HCT116 (cell line): ENCODE results near the gene CCDC63. TPM values are rescaled to one million over a fixed set of nuclear protein-coding genes. Genes with fewer than 3 reads are reported as not detected.

Source experiments
- ATAC-seq: fragments of 200-7000 bp; cut with Tn5 transposase; 2 replicates; pipeline ENCODE4 v1.9.1; 2020; ENCODE audit warnings: mild to moderate bottlenecking, moderate library complexity
- BruUV-seq: library from RNA; stranded (reverse); fragments of 400-500 nt; replicated peaks from 2 replicates; lab custom pipeline; 2021; lab: Mats Ljungman, UMichigan
- CTCF ChIA-PET: fragments of 300-600 bp; sonication (Branson Sonifier 250); formaldehyde crosslinking; loops from one replicate; lab custom pipeline; 2021; ENCODE audit warnings: antibody characterized with exemption; lab: Charles Lee
- POLR2A ChIA-PET: fragments of 300-600, 350-600 bp; sonication (Branson Sonifier 250); formaldehyde crosslinking; loops from one replicate; lab custom pipeline; 2021; ENCODE audit warnings: antibody characterized with exemption; lab: Charles Lee
- RAD21 ChIA-PET, 2 experiments: fragments of 300-600 bp; sonication (Branson Sonifier 250); formaldehyde crosslinking; loops; one replicate each; lab custom pipeline; 2023; ENCODE audit warnings: low total read pairs in 2 of 2; ENCODE audit not compliant: uncharacterized antibody in 2 of 2, unreplicated experiment in 2 of 2, low non-redundant PET in 1 of 2; lab: Charles Lee
- DNase-seq: peaks from one replicate; pipeline ENCODE4 v3.0.0-alpha.2; 2010; ENCODE audit warnings: low read depth, low spot score
- H2AFZ ChIP-seq: fragments of 200-600 bp; shearing (Covaris generic), sonication (generic); 2 replicates; pipeline ENCODE4 v1.6.1; 2017; ENCODE audit warnings: low read depth, mixed run types, mixed read lengths, antibody characterized with exemption, low read length; ENCODE audit not compliant: poor library complexity, severe bottlenecking
- H3K27ac ChIP-seq: 2 replicates; pipeline ENCODE4 v1.5.1; 2012; ENCODE audit warnings: low read depth, low read length
- H3K27me3 ChIP-seq: fragments of 200-600 bp; sonication (generic); 2 replicates; pipeline ENCODE4 v1.6.1; 2016; ENCODE audit warnings: mixed run types, low read length, mixed read lengths; ENCODE audit not compliant: insufficient read depth
- H3K36me3 ChIP-seq, 2 experiments: fragments of 200-500 bp in 1 of 2; fragments of 200-600 bp in 1 of 2; sonication (Bioruptor generic) in 1 of 2; sonication (generic) in 1 of 2; 2 replicates each; pipeline versions ENCODE4 v1.5.1 to v1.6.1; 2014 to 2016; ENCODE audit warnings: low read length in 2 of 2, inconsistent platforms in 1 of 2, mixed read lengths in 1 of 2, mixed run types in 1 of 2; ENCODE audit not compliant: insufficient read depth in 2 of 2, control insufficient read depth in 1 of 2
- H3K4me1 ChIP-seq, 2 experiments: fragments of 200-600 bp in 1 of 2; sonication (generic) in 1 of 2; 2 replicates each; pipeline versions ENCODE4 v1.5.1 to v1.6.1; 2012 to 2017; ENCODE audit warnings: low read length in 2 of 2, inconsistent platforms in 1 of 2, mild to moderate bottlenecking in 1 of 2, mixed read lengths in 1 of 2, mixed run types in 1 of 2, moderate library complexity in 1 of 2; ENCODE audit not compliant: insufficient read depth in 2 of 2, control insufficient read depth in 1 of 2
- H3K4me2 ChIP-seq: fragments of 200-600 bp; sonication (generic); 2 replicates; pipeline ENCODE4 v1.6.1; 2017; ENCODE audit warnings: mixed run types, low read length, mixed read lengths
- H3K4me3 ChIP-seq, 2 experiments: fragments of 200-600 bp in 1 of 2; sonication (generic) in 1 of 2; replicated peaks in 1 of 2; 2 replicates each; pipeline ENCODE4 v1.5.1; 2011 to 2016; ENCODE audit warnings: low read length in 2 of 2, control low read depth in 1 of 2, low read depth in 1 of 2, mild to moderate bottlenecking in 1 of 2, mixed read lengths in 1 of 2, mixed run types in 1 of 2
- H3K79me2 ChIP-seq: fragments of 200-600 bp; sonication (generic); 2 replicates; pipeline ENCODE4 v1.6.1; 2017; ENCODE audit warnings: mild to moderate bottlenecking, mixed run types, low read length, moderate library complexity, mixed read lengths; ENCODE audit not compliant: insufficient read depth
- H3K9ac ChIP-seq: fragments of 200-600 bp; sonication (generic); 2 replicates; pipeline ENCODE4 v1.6.1; 2016; ENCODE audit warnings: low read length, mixed read lengths
- H3K9me2 ChIP-seq: fragments of 200-600 bp; sonication (generic), shearing (Covaris generic); 2 replicates; pipeline ENCODE4 v1.6.1; 2017; ENCODE audit warnings: mixed run types, mild to moderate bottlenecking, moderate library complexity; ENCODE audit not compliant: insufficient read depth
- H3K9me3 ChIP-seq, 2 experiments: fragments of 200-500 bp in 1 of 2; fragments of 200-600 bp in 1 of 2; sonication (Bioruptor generic) in 1 of 2; sonication (generic) in 1 of 2; 2 replicates each; pipeline ENCODE4 v1.6.1; 2014 to 2017; ENCODE audit warnings: low read length in 2 of 2, mixed read lengths in 2 of 2, inconsistent platforms in 1 of 2, low read depth in 1 of 2, mild to moderate bottlenecking in 1 of 2, mixed run types in 1 of 2, moderate library complexity in 1 of 2; ENCODE audit not compliant: control insufficient read depth in 1 of 2, insufficient read depth in 1 of 2
- H4K20me1 ChIP-seq: fragments of 200-600 bp; sonication (generic), shearing (Covaris generic); 2 replicates; pipeline ENCODE4 v1.6.1; 2017; ENCODE audit warnings: mixed run types, mild to moderate bottlenecking, moderate library complexity; ENCODE audit not compliant: insufficient read depth
- CBX3 ChIP-seq: IDR thresholded peaks from 2 replicates; pipeline ENCODE4 v1.6.1; 2012; ENCODE audit warnings: low read depth
- SRF ChIP-seq: IDR thresholded peaks from 2 replicates; pipeline ENCODE4 v1.6.1; 2012; ENCODE audit warnings: low read depth
- ZFX ChIP-seq: fragments of 450-650 bp; IDR thresholded peaks from 2 replicates; pipeline ENCODE4 v1.6.1; 2017
- intact Hi-C: fragments of 100-400 bp; cut with micrococcal nuclease; formaldehyde crosslinking; loops from 2 replicates; pipeline ENCODE4 v1.10.0; 2022
- total RNA-seq: library from RNA; stranded (reverse); gene quantifications from one replicate; pipeline ENCODE4 v1.2.1, GENCODE V29; 2021; ENCODE audit not compliant: unreplicated experiment

Gene CCDC63
- total RNA-seq, 1 experiment from 2014 or later = 0.47 TPM

- H4K20me1 ChIP-seq = no peaks in the 10 kb centered on the region
- H3K4me1 ChIP-seq = peaks cover 32 to 68% of the 10 kb centered on the region in 2 experiments
- H3K4me3 ChIP-seq = no peak overlapping the region
- no peaks in the 10 kb centered on the region for H3K36me3 ChIP-seq
- H3K27ac ChIP-seq = no peak overlapping the region
- H3K9me3 ChIP-seq = no peaks in the 10 kb centered on the region
- ATAC-seq = no peak
- H3K9ac ChIP-seq = no peak overlapping the region
- BruUV-seq = no TSS peak
- ChIA-PET POLR2A (interaction anchor here (1.2 kb wide), 1 partner anchor 363 kb away, joined by 3 read pairs; no protein-coding TSS in a partner anchor), RAD21 (no interaction called here), CTCF (no interaction called here)
- H3K27me3 ChIP-seq = no peaks in the 10 kb centered on the region
- no peaks in the 10 kb centered on the region for H3K79me2 ChIP-seq
- TF ChIP-seq ZFX = no peak
- H2AFZ ChIP-seq = peak overlapping the region; percentile 9
- intact Hi-C loops = loop anchor here (5.0 kb wide), 1 partner anchor 362 kb away; no protein-coding TSS in a partner anchor
- no peaks in the 10 kb centered on the region for H3K9me2 ChIP-seq
- DNase-seq = no peak
- H3K4me2 ChIP-seq = peak overlapping the region; percentile 70
Measured at GRCh38 chr12:110935588-110935987, 88.8 kb downstream of the CCDC63 start.

GRCh38 chr12:110936367-110937103, 89.7 kb downstream of the CCDC63 start:
- POLR2A ChIA-PET = no interaction called here
- H3K4me3 ChIP-seq = peak overlapping the region; percentile 23 to 41
- H3K4me1 ChIP-seq = peaks cover 31 to 59% of the 10 kb centered on the region in 2 experiments
- RAD21 ChIA-PET = no interaction called here
- no peak for DNase-seq
- H2AFZ ChIP-seq = peak overlapping the region; percentile 9
- H4K20me1 ChIP-seq = no peaks in the 10 kb centered on the region
- H3K9me2 ChIP-seq = no peaks in the 10 kb centered on the region
- BruUV-seq = TSS peak; percentile 90
- ATAC-seq = peak; percentile 13; the same call in 1 of the 2 replicates
- H3K27ac ChIP-seq = peak overlapping the region; percentile 9; the same call in 1 of the 2 replicates
- CTCF ChIA-PET = interaction anchor here (1.1 to 1.5 kb wide), 2 partner anchors 15 to 49 kb away, joined by 3 read pairs; no protein-coding TSS in a partner anchor
- intact Hi-C loops = loop anchor here (1.0 to 5.0 kb wide), 3 partner anchors 88 to 376 kb away; no protein-coding TSS in a partner anchor
- no peaks in the 10 kb centered on the region for H3K27me3 ChIP-seq
- peak overlapping the region; percentile 70 for H3K4me2 ChIP-seq
- H3K9me3 ChIP-seq = no peaks in the 10 kb centered on the region
- H3K36me3 ChIP-seq = no peaks in the 10 kb centered on the region
- H3K9ac ChIP-seq = peak overlapping the region; percentile 45
- TF ChIP-seq SRF (no peak), CBX3 (0 out of 2 replicates have a peak, but pooled peaks have one; percentile 19)
- H3K79me2 ChIP-seq = no peaks in the 10 kb centered on the region
